GM19023 (cell line): ENCODE measurements around the gene ASIC4.

Experiments
- ATAC-seq: cut with Tn5 transposase; IDR thresholded peaks from one replicate; pipeline ENCODE4 v1.9.1; 2021; ENCODE audit warnings: mild to moderate bottlenecking, moderate library complexity; ENCODE audit not compliant: unreplicated experiment

ASIC4 gene

GRCh38 chr2:219496825-219497494, 17.3 kb upstream of the ASIC4 start:
- ATAC-seq: no peak

GRCh38 chr2:219497495-219498279, 16.6 kb upstream of the ASIC4 start:
- ATAC-seq: peak; percentile 27

GRCh38 chr2:219498280-219499057, 15.8 kb upstream of the ASIC4 start, which contains the start of gene GMPPA:
TSS of gene GMPPA (plus strand) at chr2:219498891. CDS start at chr2:219499976, 1,085 bp downstream.
- peak; percentile 92 for ATAC-seq

- peak; percentile 9 for ATAC-seq
These were observed 15.3 kb upstream of the ASIC4 start for GRCh38 chr2:219499058-219499307.

- no peak for ATAC-seq
These were observed 14.7 kb upstream of the ASIC4 start for GRCh38 chr2:219499555-219499954.

- ATAC-seq: no peak
These were observed 14.1 kb upstream of the ASIC4 start for GRCh38 chr2:219500135-219500534.

- ATAC-seq: no peak
These were observed 12.4 kb upstream of the ASIC4 start for GRCh38 chr2:219501849-219502248.

- ATAC-seq: no peak
These were observed 11.7 kb upstream of the ASIC4 start for GRCh38 chr2:219502618-219503017.

GRCh38 chr2:219505585-219505984, 8.7 kb upstream of the ASIC4 start:
- ATAC-seq: no peak

- ATAC-seq: no peak
These were observed 8.0 kb upstream of the ASIC4 start for GRCh38 chr2:219506153-219506801.

GRCh38 chr2:219506802-219507526, 7.3 kb upstream of the ASIC4 start:
- no peak for ATAC-seq

- no peak for ATAC-seq
These were observed 6.5 kb upstream of the ASIC4 start for GRCh38 chr2:219507581-219508443.

GRCh38 chr2:219508444-219508734, 5.9 kb upstream of the ASIC4 start:
- ATAC-seq: no peak

- ATAC-seq: peak; percentile 14
These were observed 5.1 kb upstream of the ASIC4 start for GRCh38 chr2:219508971-219509779.

GRCh38 chr2:219509780-219510511, 4.3 kb upstream of the ASIC4 start:
- peak; percentile 58 for ATAC-seq

GRCh38 chr2:219510512-219511135, 3.7 kb upstream of the ASIC4 start:
- ATAC-seq: no peak

- no peak for ATAC-seq
These were observed 2.5 kb upstream of the ASIC4 start for GRCh38 chr2:219511547-219512325.
